ENCODE measurements around the gene ARSD. TPM values are rescaled to one million over a fixed set of nuclear protein-coding genes. Genes with fewer than 3 reads are reported as not detected.
A peak's percentile ranks its signal among the peaks of the same experiment; 100 is the strongest.
"Not testable (repeated sequence)": the region's sequence is repeated elsewhere in the genome, so short reads cannot be mapped to it uniquely, and the experiment has no call there.

The ARSD gene
- total and polyA plus RNA-seq, 4 donors = 1.9 to 23.3 (median 16.3) TPM

DNA sequence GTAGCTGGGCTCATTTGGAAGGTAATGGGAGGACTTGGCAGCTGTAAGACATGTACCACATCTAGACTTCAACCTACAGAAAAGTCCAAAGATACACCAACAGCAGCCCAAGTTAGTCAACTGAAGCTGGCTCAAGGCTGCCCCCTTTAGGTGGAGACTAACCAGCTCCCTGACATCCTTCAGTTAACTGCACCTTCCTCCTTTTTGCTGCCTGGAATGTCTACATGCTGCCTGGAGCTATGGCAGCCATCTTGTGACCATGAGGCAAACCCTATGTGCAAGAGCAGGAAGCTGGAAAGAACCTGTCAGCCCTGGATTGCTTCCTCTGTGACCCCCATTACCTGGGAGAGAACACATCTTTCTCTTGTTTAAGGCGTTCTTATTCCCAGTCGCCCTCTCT, 25.8 kb downstream of the ARSD start:
- intact Hi-C loops (cut with DNase I) = no loop called here
- H3K4me1 ChIP-seq (ENCODE audit: control insufficient read depth in 1 of 2, insufficient read depth in 2 of 2, low read length in 2 of 2) = no peaks in the 10 kb centered on the region
- WGBS, 2 donors = 98 to 100% methylated on average over 2 of the region's 2 CpGs
- no peaks in the 10 kb centered on the region for H3K27me3 ChIP-seq (ENCODE audit: control insufficient read depth in 1 of 2, insufficient read depth in 2 of 2, low read length in 1 of 2)
- no peak for DNase-seq
- no peak overlapping the region for H3K27ac ChIP-seq (ENCODE audit: low read depth in 1 of 2, low read length in 2 of 2)
- H3K4me3 ChIP-seq (ENCODE audit: low read length in 2 of 2) = no peak overlapping the region
- peaks cover 3% of the 10 kb centered on the region for H3K9me3 ChIP-seq (ENCODE audit: control insufficient read depth, low read length)
- ATAC-seq (ENCODE audit: low FRiP score) = no peak
- H3K36me3 ChIP-seq (ENCODE audit: control insufficient read depth in 1 of 2, insufficient read depth in 2 of 2, low read length in 1 of 2) = peaks cover 0 to 2% of the 10 kb centered on the region in 2 donors

GRCh38 chrX:2902841-2903240, 26.3 kb downstream of the ARSD start:
- 92 to 100% methylated on average over 1 of the region's 1 CpG for WGBS, 2 donors
- Histone ChIP-seq H3K36me3 (ENCODE audit: control insufficient read depth in 1 of 2, insufficient read depth in 2 of 2, low read length in 1 of 2) (peaks cover 0 to 2% of the 10 kb centered on the region in 2 donors), H3K4me3 (ENCODE audit: low read length in 2 of 2) (no peak overlapping the region), H3K27ac (ENCODE audit: low read depth in 1 of 2, low read length in 2 of 2) (no peak overlapping the region), H3K9me3 (ENCODE audit: control insufficient read depth, low read length) (peaks cover 3% of the 10 kb centered on the region), H3K4me1 (ENCODE audit: control insufficient read depth in 1 of 2, insufficient read depth in 2 of 2, low read length in 2 of 2) (no peaks in the 10 kb centered on the region), H3K27me3 (ENCODE audit: control insufficient read depth in 1 of 2, insufficient read depth in 2 of 2, low read length in 1 of 2) (no peaks in the 10 kb centered on the region)
- no peak for DNase-seq
- ATAC-seq (ENCODE audit: low FRiP score) = no peak
- intact Hi-C loops (cut with DNase I) = no loop called here

- DNase-seq = no peak
- no peak overlapping the region for H3K4me3 ChIP-seq (ENCODE audit: low read length in 2 of 2)
- no peaks in the 10 kb centered on the region for H3K27me3 ChIP-seq (ENCODE audit: control insufficient read depth in 1 of 2, insufficient read depth in 2 of 2, low read length in 1 of 2)
- peaks cover 3% of the 10 kb centered on the region for H3K9me3 ChIP-seq (ENCODE audit: control insufficient read depth, low read length)
- intact Hi-C loops (cut with DNase I) = no loop called here
- whole genome bisulfite sequencing, 2 donors = 81 to 82% methylated on average over 9 of the region's 9 CpGs
- no peaks in the 10 kb centered on the region for H3K36me3 ChIP-seq (ENCODE audit: control insufficient read depth in 1 of 2, insufficient read depth in 2 of 2, low read length in 1 of 2)
- H3K27ac ChIP-seq (ENCODE audit: low read depth in 1 of 2, low read length in 2 of 2) = no peak overlapping the region
- H3K4me1 ChIP-seq (ENCODE audit: control insufficient read depth in 1 of 2, insufficient read depth in 2 of 2, low read length in 2 of 2) = no peaks in the 10 kb centered on the region
- no peak for ATAC-seq (ENCODE audit: low FRiP score)
These were observed 27.6 kb downstream of the ARSD start for GRCh38 chrX:2901367-2902036.

- no peaks in the 10 kb centered on the region for H3K4me1 ChIP-seq (ENCODE audit: control insufficient read depth in 1 of 2, insufficient read depth in 2 of 2, low read length in 2 of 2)
- peak in 1 of 2 donors; percentile 26 for DNase-seq
- H3K27me3 ChIP-seq (ENCODE audit: control insufficient read depth in 1 of 2, insufficient read depth in 2 of 2, low read length in 1 of 2) = no peaks in the 10 kb centered on the region
- H3K9me3 ChIP-seq (ENCODE audit: control insufficient read depth, low read length) = peaks cover 1% of the 10 kb centered on the region
- intact Hi-C loops (cut with DNase I) = no loop called here
- ATAC-seq (ENCODE audit: low FRiP score) = no peak
- no peak overlapping the region for H3K4me3 ChIP-seq (ENCODE audit: low read length in 2 of 2)
- 83% methylated on average over 13 of the region's 13 CpGs for WGBS, 2 donors
- no peak overlapping the region for H3K27ac ChIP-seq (ENCODE audit: low read depth in 1 of 2, low read length in 2 of 2)
- no peaks in the 10 kb centered on the region for H3K36me3 ChIP-seq (ENCODE audit: control insufficient read depth in 1 of 2, insufficient read depth in 2 of 2, low read length in 1 of 2)
These were observed 30.2 kb downstream of the ARSD start for GRCh38 chrX:2898846-2899512.

DNA sequence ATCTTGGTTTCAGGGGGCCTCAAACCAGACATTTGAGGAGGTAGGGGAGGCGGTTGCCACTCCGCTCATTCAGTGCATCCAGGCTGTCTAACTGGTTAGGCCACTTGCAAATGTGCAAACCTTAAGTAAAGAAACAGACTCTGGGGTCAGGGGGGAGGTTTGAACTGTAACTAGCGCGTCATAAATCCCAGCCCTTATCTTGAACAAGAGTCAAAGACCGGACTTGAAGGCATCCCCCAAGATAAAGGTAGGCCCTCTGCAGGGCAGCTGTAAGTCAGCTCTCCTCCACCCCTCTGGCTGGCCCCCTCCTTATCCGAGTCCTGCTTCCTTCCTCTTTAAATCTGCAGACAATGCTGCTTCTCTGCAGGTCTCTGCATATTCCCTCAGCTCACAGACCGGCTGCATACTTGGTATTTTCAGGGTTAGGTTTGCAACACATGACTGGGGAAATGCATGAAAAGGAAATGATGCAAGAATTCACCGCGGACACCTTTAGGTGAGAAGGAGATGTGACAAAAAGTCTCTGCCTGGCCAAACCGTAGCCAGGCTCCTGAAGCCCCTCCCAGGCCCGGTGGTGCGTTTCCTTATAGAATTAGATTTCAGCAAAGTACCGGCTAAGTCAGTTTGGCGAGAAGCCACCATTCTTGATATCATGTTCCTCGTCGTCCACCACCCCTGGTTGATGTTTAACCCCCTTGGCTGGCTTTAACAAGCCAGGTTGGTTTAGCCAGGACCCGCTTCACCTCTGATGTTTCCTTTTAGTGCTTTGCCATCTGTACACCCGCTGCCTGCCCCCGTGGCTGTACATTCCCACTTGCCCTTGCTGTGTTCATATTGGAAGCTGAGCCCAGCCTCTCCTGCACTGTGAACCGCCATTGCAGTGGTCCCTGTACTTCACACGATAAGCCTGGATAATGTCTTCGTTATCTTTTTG, 31.2 kb downstream of the ARSD start:
- intact Hi-C loops (cut with DNase I); H3K4me3 ChIP-seq (ENCODE audit: low read length in 2 of 2); H3K9me3 ChIP-seq (ENCODE audit: control insufficient read depth, low read length); ATAC-seq (ENCODE audit: low FRiP score); H3K36me3 ChIP-seq (ENCODE audit: control insufficient read depth in 1 of 2, insufficient read depth in 2 of 2, low read length in 1 of 2); H3K4me1 ChIP-seq (ENCODE audit: control insufficient read depth in 1 of 2, insufficient read depth in 2 of 2, low read length in 2 of 2); H3K27me3 ChIP-seq (ENCODE audit: control insufficient read depth in 1 of 2, insufficient read depth in 2 of 2, low read length in 1 of 2); H3K27ac ChIP-seq (ENCODE audit: low read depth in 1 of 2, low read length in 2 of 2): not testable (repeated sequence)
- DNase-seq = peak in 1 of 2 donors; percentile 27
- WGBS, 2 donors = 17 to 25% methylated on average over 22 of the region's 22 CpGs

DNA sequence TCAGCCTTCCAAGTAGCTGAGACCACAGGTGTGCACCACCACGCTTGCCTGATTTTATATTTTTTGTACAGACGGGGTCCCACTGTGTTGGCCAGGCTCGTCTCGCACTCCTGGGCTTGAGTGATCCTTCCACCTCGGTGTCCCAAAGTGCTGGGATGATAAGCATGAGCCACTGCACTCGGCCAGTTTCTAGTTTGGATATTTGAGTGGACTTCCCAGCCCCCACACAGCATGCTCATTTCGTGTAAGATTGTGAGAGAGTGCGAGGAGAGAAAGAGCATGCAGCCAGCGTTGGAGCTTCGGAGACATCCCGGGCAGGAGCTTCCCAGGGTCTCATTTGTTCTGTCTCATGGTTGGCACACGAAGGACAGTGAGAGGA, 31.8 kb downstream of the ARSD start:
- Histone ChIP-seq H3K27ac (ENCODE audit: low read depth in 1 of 2, low read length in 2 of 2) (no peak overlapping the region), H3K4me3 (ENCODE audit: low read length in 2 of 2) (no peak overlapping the region), H3K4me1 (ENCODE audit: control insufficient read depth in 1 of 2, insufficient read depth in 2 of 2, low read length in 2 of 2) (no peaks in the 10 kb centered on the region), H3K9me3 (ENCODE audit: control insufficient read depth, low read length) (no peaks in the 10 kb centered on the region), H3K27me3 (ENCODE audit: control insufficient read depth in 1 of 2, insufficient read depth in 2 of 2, low read length in 1 of 2) (no peaks in the 10 kb centered on the region), H3K36me3 (ENCODE audit: control insufficient read depth in 1 of 2, insufficient read depth in 2 of 2, low read length in 1 of 2) (no peaks in the 10 kb centered on the region)
- DNase-seq = peak in 1 of 2 donors; percentile 45
- 81 to 87% methylated on average over 12 of the region's 12 CpGs for WGBS, 2 donors
- no peak for ATAC-seq (ENCODE audit: low FRiP score)
- intact Hi-C loops (cut with DNase I) = no loop called here

DNA sequence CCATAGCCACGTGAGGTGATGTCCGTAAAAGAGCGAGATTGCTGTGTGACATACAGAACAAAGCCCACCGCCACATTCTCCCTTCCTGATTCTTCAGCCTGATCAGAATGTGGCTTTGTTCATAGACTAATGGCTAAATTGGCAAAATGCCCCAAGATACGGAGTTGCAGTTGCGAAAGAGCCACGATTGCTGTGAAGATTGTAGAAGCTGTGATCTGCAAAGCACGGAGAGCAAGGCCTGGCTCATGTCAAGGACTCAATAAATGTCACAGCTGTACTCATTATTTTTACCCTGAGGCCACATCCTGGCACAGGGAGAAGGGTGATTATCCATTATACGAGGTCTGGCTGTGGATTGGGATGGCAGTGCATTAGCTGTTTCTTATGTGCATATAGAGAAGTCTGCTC, 34.2 kb downstream of the ARSD start:
- DNase-seq = no peak

DNA sequence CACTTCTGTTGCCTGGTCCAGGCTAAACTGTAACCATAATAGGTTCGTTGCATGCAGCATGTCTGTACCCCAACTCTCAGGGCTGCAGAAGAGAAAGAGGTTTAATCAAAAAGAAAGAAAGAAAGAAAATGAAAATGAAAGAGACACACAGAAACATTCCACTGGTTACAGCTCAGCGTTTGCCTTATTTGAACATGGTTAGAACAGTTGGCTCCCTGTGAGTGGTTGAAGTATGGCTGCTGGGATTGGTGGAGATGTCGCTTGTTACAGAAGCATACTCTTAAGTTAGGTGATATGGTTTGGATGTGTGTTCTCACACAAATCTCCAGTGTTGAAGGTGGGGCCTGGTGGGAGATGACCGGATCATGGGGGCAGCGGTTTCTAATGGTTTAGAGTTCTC, 36.3 kb downstream of the ARSD start:
- intact Hi-C loops (cut with DNase I) = no loop called here

More for the DNA sequence above, 34.2 kb downstream of the ARSD start:
- intact Hi-C loops (cut with DNase I) = no loop called here
- WGBS, 2 donors = 45 to 53% methylated on average over 9 of the region's 9 CpGs
- Histone ChIP-seq H3K4me3 (ENCODE audit: low read length in 2 of 2) (no peak overlapping the region), H3K27ac (ENCODE audit: low read depth in 1 of 2, low read length in 2 of 2) (no peak overlapping the region), H3K27me3 (ENCODE audit: control insufficient read depth in 1 of 2, insufficient read depth in 2 of 2, low read length in 1 of 2) (no peaks in the 10 kb centered on the region), H3K9me3 (ENCODE audit: control insufficient read depth, low read length) (no peaks in the 10 kb centered on the region), H3K36me3 (ENCODE audit: control insufficient read depth in 1 of 2, insufficient read depth in 2 of 2, low read length in 1 of 2) (no peaks in the 10 kb centered on the region), H3K4me1 (ENCODE audit: control insufficient read depth in 1 of 2, insufficient read depth in 2 of 2, low read length in 2 of 2) (no peaks in the 10 kb centered on the region)
- ATAC-seq (ENCODE audit: low FRiP score) = no peak

More for the DNA sequence above, 36.3 kb downstream of the ARSD start:
- Histone ChIP-seq H3K27me3 (ENCODE audit: control insufficient read depth in 1 of 2, insufficient read depth in 2 of 2, low read length in 1 of 2) (no peaks in the 10 kb centered on the region), H3K4me1 (ENCODE audit: control insufficient read depth in 1 of 2, insufficient read depth in 2 of 2, low read length in 2 of 2) (no peaks in the 10 kb centered on the region), H3K9me3 (ENCODE audit: control insufficient read depth, low read length) (no peaks in the 10 kb centered on the region), H3K36me3 (ENCODE audit: control insufficient read depth in 1 of 2, insufficient read depth in 2 of 2, low read length in 1 of 2) (no peaks in the 10 kb centered on the region), H3K27ac (ENCODE audit: low read depth in 1 of 2, low read length in 2 of 2) (no peak overlapping the region), H3K4me3 (ENCODE audit: low read length in 2 of 2) (no peak overlapping the region)
- WGBS, 2 donors = 90 to 95% methylated on average over 5 of the region's 5 CpGs
- DNase-seq = no peak
- no peak for ATAC-seq (ENCODE audit: low FRiP score)
